GM18870 (cell line): ENCODE results near the gene PRDM12.
"Not testable (repeated sequence)": the region's sequence is repeated elsewhere in the genome, so short reads cannot be mapped to it uniquely, and the experiment has no call there.

Source experiments
- ATAC-seq: cut with Tn5 transposase; IDR thresholded peaks from one replicate; pipeline ENCODE4 v1.9.1; 2021; ENCODE audit warnings: moderate library complexity; ENCODE audit not compliant: unreplicated experiment

The PRDM12 gene

DNA sequence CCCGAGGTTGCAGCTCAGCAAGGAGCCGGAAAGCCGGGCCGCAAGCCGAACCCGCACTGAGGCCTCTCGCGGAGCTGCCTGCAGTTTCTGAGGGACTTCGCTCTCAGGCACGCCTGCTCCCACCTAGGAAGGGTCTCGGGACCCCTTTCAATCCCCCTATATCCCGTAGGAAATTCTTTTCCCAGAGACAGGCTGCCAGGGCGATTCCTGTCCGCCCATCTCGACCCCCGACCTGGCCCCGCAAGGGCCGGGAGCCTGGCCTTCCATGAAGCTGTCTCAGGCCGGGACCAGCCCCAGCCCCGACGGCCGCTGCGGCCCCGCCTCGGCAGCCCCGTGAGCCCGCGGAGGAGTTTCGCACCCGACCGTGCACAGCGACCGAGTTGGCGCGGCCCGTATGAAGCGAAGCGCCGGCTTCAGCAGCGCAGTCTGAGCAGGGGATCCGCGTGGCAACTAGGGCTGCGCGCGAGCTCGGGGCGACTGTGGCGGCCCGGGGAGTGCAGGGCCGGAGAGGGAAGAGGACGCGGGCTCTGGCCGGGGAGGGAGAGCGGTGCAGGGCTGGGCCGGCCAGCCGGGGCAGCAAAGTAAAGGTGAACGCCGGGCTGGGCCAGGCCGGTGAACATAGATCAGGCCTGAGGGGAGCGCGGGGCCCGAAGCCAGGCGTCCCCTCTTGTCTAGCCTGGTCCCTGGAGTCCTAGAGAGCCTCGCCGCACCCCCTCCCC, 977 bp upstream of the PRDM12 start:
- no peak for ATAC-seq

DNA sequence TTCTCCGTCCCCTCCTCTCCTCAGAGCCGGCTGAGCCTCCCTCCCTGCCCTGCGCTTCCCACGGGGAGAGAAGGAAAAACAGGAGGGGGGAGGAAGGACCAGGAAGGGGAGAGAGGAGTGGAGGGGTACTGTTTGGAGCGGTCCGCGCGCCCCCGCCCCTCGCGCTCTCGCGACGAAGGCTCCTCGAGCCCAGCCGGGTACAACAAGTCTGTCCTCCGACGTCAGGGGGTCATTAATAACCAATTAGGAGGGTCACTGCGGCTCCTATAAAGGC, 480 bp upstream of the PRDM12 start:
- ATAC-seq, result no peak

DNA sequence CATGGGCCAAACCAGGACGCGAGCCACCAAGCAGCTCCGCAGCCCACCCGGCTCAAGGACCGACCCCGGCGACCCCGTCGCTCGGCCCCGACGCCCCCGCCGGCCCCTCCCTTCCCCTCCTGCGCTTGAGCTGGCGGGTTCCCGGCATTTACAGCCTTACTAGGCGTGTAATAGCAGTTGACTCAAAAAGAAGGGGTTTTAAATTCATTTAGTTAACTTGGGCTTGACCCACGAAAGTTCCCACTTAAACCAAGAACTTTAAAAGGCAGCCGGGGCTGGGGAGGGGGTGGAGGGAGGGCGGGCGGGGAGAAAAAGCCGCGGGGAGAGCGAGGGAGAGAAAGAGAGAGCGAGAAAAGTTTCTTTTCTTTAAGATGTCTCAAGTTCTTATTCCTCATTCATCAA, 636 bp downstream of the PRDM12 start:
- no peak for ATAC-seq

DNA sequence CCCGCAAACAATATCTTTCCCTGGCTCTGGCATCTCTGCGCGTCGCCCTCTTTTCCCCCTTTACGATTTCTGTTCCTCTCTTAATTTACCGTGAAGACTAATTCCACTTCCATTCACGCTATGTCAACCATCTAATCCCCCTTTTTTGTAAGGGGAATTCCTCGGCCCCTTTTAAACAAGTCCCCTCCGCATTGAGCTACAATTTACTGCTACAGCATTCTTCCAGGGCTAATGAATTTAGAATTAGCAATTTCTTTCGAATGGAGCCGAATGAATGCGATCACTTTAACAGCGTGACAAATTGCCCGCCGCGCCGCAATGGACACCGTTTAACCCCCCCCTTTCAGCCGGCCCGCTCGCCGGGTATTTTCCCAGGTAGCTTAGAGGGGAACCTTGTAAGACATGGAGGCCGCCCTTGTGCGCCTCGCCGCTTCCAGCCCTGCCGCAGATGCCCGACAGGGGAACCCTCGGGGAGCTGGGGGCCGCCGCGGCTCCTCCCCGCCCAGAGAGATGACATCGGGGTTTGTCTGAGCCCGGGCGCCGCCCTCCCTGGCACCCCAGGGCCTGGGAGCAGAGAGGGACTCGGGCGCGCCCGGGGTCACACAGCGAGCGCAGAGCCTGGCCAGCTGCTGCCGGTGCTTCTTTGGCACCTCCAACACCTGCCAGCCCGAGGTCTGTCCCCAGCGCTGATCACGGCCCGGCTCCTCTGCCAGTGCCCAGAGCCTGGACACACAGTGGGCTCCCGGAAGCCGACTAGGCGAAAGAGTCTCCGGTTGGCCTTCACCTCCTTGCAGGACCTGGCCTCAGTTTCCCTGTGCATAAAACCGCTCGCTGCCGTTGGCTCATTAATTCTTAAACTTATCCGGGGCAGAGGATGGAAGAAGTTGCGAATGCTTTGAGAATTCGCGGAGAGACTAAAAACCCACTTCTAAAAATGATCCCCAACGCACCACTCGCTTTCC, 1.3 kb downstream of the PRDM12 start:
- no peak for ATAC-seq

DNA sequence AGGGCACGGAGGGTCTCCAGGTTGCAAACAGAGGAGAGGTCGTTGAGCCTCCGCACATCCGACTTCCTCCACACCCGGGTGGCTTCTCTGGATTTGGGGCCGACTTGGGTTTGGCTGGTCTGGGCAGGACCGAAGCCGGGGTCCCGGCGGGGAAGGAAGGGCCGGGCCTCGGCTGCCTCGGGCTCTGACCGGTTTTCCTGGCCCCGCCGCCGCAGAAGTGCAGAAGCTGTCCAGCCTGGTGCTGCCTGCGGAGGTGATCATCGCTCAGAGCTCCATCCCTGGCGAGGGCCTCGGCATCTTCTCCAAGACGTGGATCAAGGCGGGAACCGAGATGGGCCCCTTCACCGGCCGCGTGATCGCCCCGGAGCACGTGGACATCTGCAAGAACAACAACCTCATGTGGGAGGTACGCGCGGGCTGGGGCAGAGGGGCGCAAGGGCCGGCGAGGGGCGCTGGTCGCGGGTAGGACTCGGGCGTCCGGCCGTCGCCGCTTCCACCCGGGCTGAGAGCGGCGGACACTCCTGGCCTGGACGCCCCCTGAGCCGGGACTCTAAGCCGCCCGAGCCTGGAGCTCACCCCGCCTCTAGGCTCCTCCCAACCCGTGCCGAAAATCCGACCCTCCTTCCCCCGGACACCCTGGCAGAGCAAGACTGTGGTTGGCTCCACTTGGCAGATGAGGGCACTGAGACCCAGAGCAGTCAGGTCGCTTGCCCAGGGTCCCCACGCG, 2.2 kb downstream of the PRDM12 start:
- no peak for ATAC-seq

DNA sequence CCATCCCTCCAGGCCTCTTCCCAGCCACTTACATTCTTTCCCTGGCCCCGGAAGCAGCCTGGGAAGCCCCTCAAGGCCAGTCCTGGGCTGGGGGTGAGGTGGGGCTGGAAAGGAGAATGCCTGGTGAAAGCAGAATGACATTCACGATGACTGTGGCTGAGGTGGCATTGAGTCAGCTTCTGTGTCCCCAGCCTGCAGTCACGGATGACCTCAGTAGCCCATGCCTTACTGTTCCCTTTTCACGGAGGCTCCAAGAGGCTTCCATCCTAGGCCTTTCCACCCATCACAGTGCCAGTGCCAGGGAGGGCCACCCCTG, 2.7 kb downstream of the PRDM12 start:
- ATAC-seq, result no peak

DNA sequence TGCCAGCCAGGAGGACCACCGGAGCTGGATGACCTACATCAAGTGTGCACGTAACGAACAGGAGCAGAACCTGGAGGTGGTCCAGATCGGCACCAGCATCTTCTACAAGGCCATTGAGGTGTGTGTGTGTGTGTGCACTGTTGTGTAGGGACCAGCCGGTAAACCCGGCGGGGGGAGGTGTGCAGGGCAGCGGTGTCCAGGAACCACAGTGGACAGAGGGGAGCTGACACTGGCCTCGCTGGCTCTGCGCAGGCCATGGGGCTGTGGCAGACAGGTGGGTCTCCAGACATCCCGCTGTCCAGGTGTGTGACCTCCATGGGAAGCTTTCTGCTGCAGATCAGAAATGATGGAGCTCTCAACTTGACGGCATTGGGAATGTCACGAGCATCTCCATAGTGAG, 3.8 kb downstream of the PRDM12 start:
- ATAC-seq, result no peak

DNA sequence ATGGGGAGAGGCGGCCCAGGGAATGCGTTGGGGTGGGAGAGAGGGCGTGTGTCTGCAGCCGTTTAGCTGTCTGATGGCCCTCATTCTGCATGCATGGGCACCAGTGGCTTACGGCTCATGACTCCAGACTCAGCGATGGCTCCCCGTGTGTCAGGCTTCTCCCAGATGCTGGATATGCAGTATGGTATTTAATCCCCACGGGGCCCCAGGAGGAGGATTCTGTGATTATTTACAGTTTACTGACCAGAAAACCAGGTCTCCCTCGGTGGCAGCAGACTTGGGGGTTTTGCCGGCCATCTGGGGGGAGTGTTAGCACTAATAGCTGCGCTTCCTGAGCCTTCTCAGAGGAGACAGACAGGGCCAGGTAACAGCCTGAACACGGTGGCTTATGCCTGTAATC, 4.3 kb downstream of the PRDM12 start:
- ATAC-seq, result no peak

DNA sequence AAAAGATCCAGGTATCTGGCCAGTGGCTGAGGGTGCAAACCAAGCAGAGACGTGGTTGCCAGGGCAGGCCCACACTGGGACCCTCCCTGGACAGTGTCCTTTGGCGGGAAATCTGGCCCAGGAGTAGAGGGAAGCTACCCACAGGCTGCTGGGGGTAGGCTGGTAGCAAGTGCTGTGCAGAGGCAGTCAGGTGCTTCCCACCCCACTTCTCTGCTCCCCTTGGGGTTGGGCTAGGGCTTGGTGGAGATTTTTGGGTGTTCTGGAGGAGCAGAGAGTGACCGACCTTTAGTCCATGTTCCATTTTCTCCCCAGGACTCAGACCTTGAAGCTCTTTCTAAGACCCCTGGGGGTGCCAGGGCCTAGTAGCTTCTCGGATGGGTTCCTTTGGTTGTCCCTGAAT, 5.6 kb downstream of the PRDM12 start:
- ATAC-seq, result no peak

DNA sequence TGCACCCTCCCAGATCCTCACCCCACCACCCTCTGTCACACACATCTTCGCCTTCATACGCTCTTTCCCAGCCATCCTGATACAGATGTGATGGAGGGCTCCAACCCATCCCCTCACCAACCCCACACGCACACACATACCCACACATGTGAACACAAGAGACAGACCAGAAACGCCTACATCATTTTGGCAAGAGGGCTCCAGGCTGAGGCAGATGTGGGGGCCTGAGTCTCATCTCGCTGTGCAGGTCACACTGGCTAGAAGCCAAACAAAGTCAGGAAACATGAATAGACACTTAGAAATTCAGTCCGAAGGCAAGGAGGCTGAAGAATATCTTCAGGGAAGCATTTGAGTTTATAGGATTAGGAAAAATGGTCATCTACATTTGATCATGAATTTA, 6.2 kb downstream of the PRDM12 start:
- no peak for ATAC-seq

DNA sequence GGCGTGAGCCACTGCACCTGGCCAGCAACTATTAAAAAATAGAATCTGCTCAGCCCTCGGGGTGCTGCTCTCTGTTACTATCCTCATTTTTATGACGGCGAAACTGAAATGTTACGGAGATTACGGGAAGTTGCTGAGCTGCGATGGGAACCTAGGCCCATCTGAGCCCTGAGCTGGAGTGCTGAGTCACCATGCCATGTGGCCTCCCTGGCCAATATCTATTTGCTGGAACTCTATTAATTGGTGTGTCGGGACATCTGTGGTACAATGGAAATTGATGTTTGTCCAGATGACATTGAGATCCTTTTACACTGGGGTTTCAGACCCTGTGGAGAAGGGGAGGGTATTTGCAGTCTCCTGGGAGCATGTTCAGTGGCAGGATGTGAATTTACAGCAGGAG, 8.1 kb downstream of the PRDM12 start:
- no peak for ATAC-seq

DNA sequence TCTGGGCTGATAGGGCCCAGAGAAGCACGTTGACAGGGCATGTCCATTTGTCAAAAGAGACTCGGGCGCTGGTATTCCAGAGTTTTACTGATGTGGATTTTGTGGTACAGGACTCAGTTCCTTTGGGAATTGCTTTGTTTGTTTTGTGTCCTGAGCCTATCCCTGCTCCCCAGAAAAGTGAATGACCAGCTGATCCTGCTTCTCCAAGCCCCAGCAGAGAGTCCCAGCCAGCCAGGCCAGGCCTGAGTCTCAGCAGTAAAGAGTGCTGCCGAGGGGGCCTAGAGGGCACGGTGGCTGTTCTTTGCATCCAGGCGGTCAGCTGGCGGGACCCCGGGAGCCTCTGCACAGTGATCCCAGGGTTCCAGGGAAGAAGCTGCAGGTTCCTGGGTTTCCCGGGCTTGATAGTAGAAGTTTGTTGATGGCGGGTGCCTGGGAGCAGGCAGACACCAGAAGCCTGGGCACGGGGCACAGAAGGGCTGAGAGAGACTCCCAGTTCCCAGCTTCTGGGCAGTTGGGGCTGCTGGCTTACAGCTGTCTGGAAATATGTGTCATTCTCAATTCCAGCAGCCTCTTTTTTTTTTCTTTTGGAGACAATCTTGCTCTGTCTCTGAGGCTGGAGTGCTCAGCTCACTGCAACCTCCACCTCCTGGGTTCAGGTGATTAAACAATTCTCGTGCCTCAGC, 8.7 kb downstream of the PRDM12 start:
- ATAC-seq, result no peak

DNA sequence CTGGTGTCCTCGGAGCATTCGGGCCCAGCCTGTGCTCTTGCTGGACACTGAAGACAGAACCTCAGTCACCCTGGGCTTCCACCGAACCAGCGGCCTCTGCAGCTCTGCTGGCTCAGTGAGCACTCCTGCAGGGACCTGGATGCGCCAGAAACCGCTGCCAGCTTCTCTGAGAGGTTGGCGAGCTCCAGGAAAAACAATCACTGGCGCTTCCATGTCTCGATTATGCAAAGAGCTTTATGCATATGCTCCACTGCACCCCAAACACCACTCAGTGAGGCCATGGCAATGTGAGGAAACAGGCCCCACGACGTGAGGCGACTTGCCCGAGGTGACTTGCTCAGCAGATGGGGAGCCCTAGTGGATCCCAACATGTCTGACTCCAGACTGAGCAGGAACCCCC, 11.0 kb downstream of the PRDM12 start:
- no peak for ATAC-seq

DNA sequence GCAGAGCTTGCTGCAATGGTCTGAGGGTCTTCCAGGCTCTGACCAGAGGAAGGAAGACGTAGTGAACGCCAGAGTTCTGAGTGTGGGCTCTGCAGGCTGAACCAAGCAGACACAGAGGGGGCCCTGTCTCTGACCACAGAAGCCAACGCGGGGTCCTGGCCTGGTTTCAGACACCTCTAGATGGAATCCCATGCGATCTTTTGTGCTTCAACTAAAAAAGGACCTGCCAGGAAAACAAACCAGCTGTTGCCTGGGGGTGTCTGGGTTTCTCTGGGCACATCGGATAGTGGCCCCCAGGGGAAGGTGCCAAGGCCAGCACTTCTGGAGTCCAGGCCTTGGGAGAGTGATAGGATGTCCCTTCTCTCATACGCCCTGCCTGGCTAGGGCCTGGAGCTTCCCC, 12.9 kb downstream of the PRDM12 start:
- ATAC-seq, result no peak

DNA sequence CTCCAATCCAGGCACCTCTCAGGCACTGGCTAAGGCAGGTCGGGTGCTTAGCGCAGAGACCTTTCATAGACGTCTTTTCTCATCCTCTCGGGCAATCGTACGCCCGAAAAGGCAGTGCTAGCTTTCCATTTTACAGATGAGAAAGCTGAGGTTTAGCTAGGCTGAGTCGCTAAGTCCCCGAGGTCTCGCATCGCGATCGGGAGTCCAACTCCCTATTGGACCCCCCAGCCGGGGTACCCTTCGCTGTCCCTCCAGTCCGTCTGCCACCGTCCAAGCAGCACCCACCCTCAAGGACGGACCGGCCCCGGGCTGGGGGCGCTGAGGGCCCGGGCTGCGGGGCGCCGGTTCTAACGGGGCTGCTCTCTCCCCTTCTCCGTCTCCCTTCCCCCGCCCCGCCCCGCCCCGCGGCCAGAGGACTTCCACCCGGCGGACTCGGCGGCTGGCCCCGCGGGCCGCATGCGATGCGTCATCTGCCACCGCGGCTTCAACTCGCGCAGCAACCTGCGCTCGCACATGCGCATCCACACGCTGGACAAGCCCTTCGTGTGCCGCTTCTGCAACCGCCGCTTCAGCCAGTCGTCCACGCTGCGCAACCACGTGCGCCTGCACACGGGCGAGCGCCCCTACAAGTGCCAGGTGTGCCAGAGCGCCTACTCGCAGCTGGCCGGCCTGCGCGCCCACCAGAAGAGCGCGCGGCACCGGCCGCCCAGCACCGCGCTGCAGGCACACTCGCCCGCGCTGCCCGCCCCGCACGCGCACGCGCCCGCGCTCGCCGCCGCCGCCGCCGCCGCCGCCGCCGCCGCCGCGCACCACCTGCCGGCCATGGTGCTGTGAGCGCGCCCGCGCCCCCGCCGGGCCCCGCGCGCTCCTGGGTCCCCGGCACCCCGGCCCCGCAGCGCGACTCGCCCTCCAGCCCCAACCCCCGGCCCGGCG, 16.7 kb downstream of the PRDM12 start:
- ATAC-seq, result no peak

DNA sequence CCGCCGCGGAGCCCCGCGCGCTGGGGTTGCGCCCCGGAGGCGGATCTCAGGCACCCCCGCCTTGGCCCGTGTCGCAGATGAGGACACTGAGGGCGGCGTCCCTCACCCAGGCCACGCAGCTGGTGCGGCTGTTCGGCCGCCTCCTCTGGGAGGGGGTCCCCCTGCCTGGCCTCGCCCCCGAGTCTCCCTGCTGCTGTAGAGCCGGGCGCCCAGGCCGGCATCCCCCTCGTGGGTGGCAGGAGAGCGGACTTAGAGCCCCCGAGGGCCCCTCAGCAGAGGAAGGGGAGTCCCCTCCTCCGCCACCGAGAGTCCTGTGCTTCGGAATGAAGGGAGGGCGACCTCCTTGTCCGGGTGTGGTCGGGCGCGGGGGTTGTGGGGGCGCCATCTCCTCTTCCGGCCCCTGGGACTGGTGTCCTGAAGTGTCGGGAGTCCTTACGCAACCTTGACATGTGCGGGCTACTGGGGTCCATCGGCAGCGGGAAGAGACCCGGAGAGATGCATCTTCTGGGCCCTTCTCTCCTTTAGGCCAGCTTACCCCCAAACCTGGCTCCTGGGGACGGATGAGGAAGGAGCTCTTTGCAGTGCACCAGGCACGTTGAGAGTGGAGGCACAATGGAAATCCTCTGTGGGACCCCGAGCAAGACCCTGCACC, 17.5 kb downstream of the PRDM12 start:
- ATAC-seq, result no peak

DNA sequence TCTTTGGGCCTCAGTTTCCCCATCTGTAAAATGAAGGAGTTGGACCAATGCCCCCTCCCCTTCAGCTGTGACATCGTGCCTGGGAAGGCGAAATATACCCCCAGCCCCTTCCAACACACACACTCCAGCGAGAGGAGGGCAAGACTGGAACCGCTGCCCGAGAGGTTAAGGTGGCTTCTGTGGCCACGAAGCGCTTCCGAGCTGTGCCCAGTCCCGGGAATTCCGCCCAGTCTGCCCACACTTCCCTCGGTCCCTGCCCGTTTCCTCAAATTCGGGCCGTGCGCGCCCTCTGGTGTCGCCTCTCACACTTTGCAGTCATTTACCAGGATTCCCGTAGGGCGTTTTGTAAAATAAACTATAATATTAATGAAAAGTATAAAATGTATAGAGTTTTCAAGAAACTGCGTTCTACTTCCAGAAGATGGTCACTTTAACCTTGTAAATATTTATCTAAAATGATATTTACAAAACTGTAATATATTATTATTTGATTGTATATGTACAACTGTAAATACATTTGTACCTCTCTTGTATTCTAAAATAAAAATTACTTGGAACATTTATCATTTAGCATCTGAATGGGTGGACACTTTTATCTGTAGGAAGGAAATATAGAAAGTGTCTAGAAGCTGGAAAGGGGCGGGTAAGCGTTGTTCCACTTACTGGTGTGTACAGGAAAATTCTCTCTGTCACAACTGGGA, 18.2 kb downstream of the PRDM12 start:
- no peak for ATAC-seq

DNA sequence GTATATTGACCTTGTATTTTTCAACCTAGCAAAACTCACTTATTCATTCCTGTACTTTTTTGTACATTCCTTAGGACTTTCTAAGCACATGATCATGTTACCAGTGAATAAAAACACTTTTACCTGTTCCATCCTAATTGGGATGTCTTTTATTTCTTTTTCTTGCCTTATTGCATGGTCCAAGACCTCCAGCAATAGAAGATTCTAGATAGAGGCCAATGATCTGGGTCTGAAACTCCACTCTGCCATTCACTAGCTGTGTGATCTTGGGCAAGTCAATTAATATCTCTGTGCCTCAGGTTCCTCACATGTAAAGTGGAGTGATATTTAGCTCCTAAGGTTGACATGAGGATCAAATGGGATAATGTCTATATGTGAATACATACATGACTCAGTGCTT, 20.7 kb downstream of the PRDM12 start:
- ATAC-seq, result no peak

DNA sequence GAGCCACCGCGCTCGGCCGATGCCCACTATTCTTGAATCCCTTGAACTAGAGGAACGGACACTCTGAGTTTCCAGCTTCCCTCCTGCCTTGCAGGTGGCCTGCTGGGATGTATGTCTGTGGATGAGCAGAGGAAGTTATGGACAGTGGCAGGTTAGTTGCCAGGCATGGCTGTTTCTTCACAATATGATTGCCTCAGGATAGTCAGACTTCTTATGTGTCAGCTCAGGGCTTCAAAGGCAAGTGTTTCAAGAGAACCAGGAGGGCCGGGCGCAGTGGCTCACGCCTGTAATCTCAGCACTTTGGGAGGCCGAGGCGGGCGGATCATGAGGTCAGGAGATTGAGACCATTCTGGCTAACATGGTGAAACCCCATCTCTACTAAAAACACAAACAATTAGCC, 21.6 kb downstream of the PRDM12 start:
- not testable (repeated sequence) for ATAC-seq
